ENCODE data around the gene OR5AN1.

Gene OR5AN1

DNA sequence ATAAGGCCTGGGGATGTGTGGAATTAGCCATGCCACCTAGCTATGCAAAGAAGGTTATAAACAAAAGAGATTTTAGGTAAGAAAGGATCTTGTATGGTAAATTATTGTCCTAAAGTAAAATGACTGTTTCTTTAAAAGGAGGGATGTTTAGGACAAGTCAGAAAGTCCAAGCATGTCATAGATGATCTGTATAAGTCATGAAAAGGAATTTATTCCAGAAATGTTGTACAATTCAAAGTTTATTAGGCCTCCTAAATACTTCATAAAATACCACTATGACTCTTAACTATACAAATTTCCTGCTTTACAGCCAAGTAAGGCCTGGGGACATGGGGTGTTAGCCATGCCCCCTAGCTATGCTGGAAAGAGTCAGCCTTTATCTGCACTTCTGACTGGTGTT, 44.9 kb downstream of the OR5AN1 start:
- no peak overlapping the region for H3K27ac ChIP-seq
- DNase-seq (ENCODE audit: low spot score) = no peak
- TF ChIP-seq, protein P1, sequence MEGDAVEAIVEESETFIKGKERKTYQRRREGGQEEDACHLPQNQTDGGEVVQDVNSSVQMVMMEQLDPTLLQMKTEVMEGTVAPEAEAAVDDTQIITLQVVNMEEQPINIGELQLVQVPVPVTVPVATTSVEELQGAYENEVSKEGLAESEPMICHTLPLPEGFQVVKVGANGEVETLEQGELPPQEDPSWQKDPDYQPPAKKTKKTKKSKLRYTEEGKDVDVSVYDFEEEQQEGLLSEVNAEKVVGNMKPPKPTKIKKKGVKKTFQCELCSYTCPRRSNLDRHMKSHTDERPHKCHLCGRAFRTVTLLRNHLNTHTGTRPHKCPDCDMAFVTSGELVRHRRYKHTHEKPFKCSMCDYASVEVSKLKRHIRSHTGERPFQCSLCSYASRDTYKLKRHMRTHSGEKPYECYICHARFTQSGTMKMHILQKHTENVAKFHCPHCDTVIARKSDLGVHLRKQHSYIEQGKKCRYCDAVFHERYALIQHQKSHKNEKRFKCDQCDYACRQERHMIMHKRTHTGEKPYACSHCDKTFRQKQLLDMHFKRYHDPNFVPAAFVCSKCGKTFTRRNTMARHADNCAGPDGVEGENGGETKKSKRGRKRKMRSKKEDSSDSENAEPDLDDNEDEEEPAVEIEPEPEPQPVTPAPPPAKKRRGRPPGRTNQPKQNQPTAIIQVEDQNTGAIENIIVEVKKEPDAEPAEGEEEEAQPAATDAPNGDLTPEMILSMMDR (IDR thresholded peaks at IDR 0.05) = no peak
- H3K4me3 ChIP-seq = no peak overlapping the region

GRCh38 chr11:59413646-59414045, 55.0 kb downstream of the OR5AN1 start:
- DNase-seq (ENCODE audit: low spot score) = no peak
- TF ChIP-seq, protein P1 (IDR thresholded peaks at IDR 0.05) = no peak
- Histone ChIP-seq H3K27ac (no peak overlapping the region), H3K4me3 (no peak overlapping the region)

GRCh38 chr11:59415111-59415510, 56.4 kb downstream of the OR5AN1 start:
- TF ChIP-seq, protein P1 (IDR thresholded peaks at IDR 0.05) = no peak
- DNase-seq (ENCODE audit: low spot score) = no peak
- H3K4me3 ChIP-seq = no peak overlapping the region
- H3K27ac ChIP-seq = no peak overlapping the region

GRCh38 chr11:59416613-59417012, 57.9 kb downstream of the OR5AN1 start:
- Histone ChIP-seq H3K27ac (no peak overlapping the region), H3K4me3 (no peak overlapping the region)
- TF ChIP-seq, protein P1 (IDR thresholded peaks at IDR 0.05) = no peak
- no peak for DNase-seq (ENCODE audit: low spot score)

DNA sequence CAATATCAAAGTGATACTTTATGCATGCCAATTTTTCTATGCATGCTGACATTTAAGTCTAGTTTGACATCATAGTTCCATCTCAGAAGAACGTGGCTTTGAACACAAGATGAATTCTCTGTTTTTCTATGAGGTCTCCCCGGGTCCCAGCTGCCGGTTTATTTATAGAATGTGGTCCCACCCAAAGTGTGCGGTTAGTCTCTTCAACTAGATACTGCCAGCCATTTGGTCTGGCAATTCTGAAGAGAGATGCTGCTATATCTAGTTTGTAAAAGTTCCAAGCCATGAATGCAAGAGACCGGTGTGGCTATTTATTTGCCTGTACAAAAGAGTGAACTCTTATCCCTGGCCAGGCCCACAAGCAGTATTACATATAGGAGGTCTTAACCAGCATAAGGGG, 58.3 kb downstream of the OR5AN1 start:
- Histone ChIP-seq H3K27ac (no peak overlapping the region), H3K4me3 (no peak overlapping the region)
- DNase-seq (ENCODE audit: low spot score) = no peak
- TF ChIP-seq, protein P1 (IDR thresholded peaks at IDR 0.05) = no peak

GRCh38 chr11:59418156-59418555, 59.5 kb downstream of the OR5AN1 start:
- no peak for DNase-seq (ENCODE audit: low spot score)
- TF ChIP-seq, protein P1 (IDR thresholded peaks at IDR 0.05) = no peak
- Histone ChIP-seq H3K4me3 (no peak overlapping the region), H3K27ac (no peak overlapping the region)

Measured in coronary artery (tissue), 2 donors.